DMS153 (cell line): ENCODE data around the gene PEMT.

Experiments
- DNase-seq: peaks from one replicate; lab custom pipeline; 2025; lab: John Stamatoyannopoulos, UW

Gene PEMT

GRCh38 chr17:17605083-17605728 is 13.7 kb upstream of the PEMT start:
- no peak for DNase-seq

- no peak for DNase-seq
Measured at GRCh38 chr17:17603895-17604225, 12.4 kb upstream of the PEMT start.

DNA sequence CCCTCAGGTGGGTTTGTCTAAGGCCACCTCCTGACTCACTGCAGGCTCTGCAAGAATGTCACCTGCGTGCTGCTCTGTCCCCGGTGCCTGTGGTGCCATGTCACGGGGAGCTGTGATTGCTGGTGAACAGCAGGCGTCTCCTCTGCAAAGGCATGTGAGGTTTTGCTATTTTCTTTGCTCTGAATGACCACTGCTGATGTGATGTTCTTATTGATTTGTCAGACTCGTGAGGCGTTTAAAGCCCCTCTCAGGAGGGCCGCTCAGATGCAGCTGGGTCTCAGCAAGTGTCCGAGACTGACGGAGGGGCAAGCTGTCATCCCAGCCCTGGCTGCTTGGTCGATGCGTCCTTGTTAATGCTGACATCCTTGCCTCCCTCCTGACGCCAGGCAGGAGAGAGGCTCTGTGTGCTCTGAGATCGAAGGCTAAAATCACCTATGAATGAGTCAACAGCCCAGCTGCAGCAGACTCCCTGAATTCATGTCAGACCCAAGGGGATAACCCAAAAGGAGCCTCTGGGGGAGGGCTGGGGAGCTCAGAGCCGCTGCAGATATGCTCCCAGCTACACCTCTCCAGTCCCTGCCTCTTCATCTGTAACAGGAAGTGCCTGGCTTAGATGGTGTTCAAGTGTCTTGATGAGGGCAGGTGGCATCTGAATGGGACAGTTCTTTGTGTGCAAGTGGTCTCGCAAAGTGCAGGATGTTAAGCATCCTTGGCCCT is 11.8 kb upstream of the PEMT start:
- DNase-seq = peak; percentile 45

GRCh38 chr17:17599965-17600364 is 8.5 kb upstream of the PEMT start:
- no peak for DNase-seq

- no peak for DNase-seq
Measured at GRCh38 chr17:17598003-17598402, 6.5 kb upstream of the PEMT start.

- DNase-seq = no peak
Measured at GRCh38 chr17:17595755-17596154, 4.2 kb upstream of the PEMT start.

GRCh38 chr17:17593222-17593620 is 1.7 kb upstream of the PEMT start:
- no peak for DNase-seq

DNA sequence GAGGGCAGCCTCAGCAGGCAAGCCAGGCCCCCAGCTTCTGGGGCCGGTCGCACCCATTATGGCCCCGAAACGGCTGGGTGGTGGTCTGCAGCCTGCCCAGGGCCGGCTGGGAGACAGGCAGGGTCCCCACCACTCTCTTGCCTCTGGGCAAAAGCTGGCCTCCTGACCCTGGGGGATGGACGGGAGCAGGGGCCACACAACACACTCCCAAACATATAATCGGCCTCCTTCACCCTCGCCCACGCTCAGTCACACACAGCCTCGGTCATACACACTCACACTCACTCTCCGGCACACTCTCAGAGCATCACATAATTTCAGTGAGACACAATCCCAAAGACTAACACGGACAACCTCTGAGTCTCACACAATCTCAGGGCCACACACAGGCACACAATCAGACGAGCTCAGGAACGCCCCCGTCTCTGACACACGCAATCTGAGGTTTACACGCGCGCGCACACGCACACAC is 589 bp downstream of the PEMT start:
- no peak for DNase-seq

DNA sequence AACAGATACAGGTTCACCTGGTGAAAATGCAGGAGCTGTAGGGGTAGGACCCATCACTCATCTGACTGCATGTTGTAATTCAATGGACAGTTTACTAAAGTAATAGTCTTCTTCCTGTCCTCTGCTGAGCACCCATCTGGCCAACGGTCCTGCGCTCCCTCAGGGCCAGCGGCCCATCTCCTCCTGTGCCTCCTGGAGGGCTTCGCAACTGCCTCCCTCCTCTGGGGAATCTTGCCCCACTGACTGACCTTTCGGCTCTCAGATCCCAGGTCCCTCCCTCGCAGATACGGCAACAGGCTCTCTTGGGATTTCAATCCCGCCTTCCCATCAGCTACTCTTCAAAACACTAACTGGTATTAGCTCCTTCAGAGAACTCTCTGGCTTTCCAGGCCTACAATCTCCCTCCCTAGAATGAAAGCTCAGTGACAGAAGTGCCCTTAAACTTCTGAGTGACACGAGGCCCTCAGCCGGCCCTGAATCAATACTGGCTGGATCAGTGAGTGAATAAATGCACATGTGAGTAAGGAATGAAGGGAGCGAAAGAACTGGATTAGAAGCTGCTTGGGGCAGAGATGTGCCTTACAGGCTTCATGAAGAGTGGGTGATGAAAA is 1.3 kb downstream of the PEMT start:
- DNase-seq = no peak

- no peak for DNase-seq
Measured at GRCh38 chr17:17587614-17588337, 3.7 kb downstream of the PEMT start.

- no peak for DNase-seq
Measured at GRCh38 chr17:17582372-17582771, 9.1 kb downstream of the PEMT start.

- no peak for DNase-seq
Measured at GRCh38 chr17:17581509-17581908, 10.0 kb downstream of the PEMT start.

GRCh38 chr17:17580662-17581470 is 10.6 kb downstream of the PEMT start:
- DNase-seq = no peak

DNA sequence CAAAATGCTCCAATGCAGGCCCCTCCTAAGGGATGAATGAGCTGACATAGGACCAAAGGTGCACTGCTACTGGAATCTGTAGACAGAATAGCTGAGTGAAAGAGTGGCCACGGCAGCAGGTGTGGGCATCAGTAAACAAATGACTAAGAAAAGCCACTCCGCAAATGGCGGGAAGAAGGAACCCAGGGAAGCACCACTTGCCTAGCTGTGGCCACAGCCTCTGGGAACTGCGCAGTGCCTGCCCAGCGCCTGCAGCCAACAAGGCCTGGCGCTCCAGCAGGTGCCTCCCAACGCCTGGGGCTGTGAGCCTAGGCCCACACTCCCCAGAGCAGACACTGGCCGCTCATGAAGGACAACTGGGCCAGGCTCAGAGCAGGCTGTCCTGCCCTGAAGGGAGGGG is 11.8 kb downstream of the PEMT start:
- peak; percentile 26 for DNase-seq

DNA sequence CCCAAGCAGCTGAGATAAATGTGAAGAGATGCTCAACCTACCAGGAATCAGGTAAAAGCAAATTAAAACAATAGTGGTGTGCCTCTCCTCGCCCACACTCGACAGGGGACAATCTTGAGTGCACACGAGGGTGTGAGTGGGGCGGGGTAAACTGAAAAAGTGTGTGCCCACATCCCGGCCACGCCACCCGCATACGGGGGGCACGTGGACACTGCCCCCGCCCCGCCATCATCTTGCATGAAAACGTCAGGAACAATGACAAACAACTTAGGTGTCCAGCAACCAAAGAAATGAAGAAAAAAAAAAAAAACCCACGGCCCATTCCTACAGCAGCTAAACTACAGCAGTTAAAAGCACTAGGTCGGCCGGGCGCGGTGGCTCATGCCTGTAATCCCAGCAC is 14.1 kb downstream of the PEMT start:
- no peak for DNase-seq

DNA sequence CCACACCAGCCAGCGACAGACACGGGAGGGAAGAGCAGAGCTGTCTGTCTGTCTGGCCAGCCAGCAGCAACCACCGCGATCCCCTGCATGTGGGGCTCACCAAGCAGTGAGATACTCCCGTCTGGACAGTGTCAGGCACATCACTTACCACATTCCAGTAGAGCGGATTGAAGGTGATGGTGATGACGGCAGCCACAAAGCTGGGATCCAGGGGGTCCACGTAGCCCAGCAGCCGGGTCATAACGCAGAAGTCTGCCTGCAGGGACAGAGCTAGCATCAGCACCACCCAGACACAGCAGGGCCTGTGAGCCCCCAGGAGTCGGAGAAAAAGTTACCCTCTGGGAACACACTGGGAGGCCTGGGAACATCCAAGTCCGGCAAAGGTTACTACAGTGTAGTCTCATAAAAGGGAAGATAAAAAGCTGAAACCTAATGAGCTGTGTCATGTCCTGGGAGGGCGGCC is 14.7 kb downstream of the PEMT start:
- no peak for DNase-seq

DNA sequence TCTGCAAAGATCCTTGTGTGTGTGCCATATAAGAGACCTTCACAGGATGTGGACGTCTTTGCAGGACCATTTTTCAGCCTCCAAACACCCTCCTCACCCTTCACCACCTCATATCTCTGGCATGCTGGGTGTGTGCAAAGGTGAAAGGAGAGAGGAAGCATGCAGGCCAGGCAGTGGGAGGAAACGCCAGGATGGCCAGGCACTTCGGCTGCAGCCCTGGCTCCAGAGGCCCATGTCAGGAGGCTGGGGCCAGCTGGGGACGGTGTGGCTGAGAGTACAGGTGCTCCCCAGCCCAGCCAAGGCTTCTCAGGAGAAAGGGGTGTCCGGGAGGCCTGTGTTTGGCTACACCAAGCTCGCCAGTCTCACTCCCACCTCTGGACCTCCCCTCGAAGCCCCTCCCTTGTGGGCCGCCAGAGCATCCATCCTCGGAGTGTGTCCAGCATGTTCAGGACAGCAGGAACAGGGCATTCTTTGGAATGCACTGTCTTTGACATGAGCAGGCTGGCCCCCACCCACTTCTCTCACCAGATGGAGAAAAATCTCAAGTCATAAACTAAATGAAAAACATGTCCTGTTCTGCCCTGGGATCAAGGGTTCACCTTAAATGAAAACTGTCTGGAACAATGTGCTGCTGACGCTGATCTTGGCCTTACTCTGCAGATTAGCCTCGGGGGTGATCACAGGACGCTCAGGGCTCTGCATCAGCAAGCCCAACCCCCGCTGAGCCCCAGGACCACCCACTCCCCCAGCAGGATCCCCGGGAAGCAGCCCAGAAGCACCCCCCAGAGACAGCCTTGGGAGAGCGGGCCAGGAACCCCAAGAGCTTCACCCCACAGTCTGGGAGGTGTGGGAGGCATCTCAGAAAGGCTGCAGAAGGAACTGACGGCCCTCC is 15.9 kb downstream of the PEMT start:
- DNase-seq = no peak

DNA sequence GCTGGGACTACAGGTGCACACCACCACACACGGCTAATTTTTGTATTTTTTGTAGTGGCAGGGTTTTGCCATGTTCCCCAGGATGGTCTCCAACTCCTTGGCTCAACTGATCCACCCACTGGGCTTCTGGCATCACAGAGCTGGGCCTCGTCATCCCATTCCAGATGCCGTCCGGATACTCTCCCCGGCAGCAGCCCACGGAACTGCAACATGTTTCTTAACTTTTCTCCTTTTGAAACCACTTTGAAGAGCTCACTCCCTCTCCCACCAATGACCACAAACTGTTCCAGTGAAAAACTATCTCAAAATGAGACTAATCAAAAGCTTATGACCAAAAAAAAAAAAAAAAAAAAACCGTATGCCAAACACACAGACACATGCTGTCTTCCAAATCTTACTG is 17.6 kb downstream of the PEMT start:
- DNase-seq = no peak

- DNase-seq = no peak
Measured at GRCh38 chr17:17572010-17572785, 19.3 kb downstream of the PEMT start.
